Activated T-helper 2 cell treated with anti-CD3 and anti-CD28 coated beads, Interferon-gamma antibody, Interleukin-2, Interleukin-4, amounts not matched to agents 10 μg/mL and 5 μg/mL and 100 μg/mL, durations not matched to agents 14 hours and 24 hours and 36 hours (primary cell): ENCODE results near the gene PRXL2A. TPM values are rescaled to one million over a fixed set of nuclear protein-coding genes. Genes with fewer than 3 reads are reported as not detected.
A peak's percentile ranks its signal among the peaks of the same experiment; 100 is the strongest.

Source experiments
- DNase-seq: peaks from one replicate; pipeline ENCODE4 v3.0.0; 2021; ENCODE audit warnings: low spot score
- H3K27ac Mint-ChIP-seq: one replicate; pipeline ENCODE4 v1.8.0; 2021; ENCODE audit warnings: mixed read lengths
- H3K27me3 Mint-ChIP-seq: one replicate; pipeline ENCODE4 v1.8.0; 2021; ENCODE audit warnings: low read depth, mixed read lengths
- H3K36me3 Mint-ChIP-seq: one replicate; pipeline ENCODE4 v1.8.0; 2021; ENCODE audit warnings: low read depth, mixed read lengths
- H3K4me1 Mint-ChIP-seq: one replicate; pipeline ENCODE4 v1.8.0; 2021; ENCODE audit warnings: low read depth, mixed read lengths
- H3K4me3 Mint-ChIP-seq: one replicate; pipeline ENCODE4 v1.8.0; 2021; ENCODE audit warnings: low read depth, mild to moderate bottlenecking, moderate library complexity, mixed read lengths
- H3K9me3 Mint-ChIP-seq: one replicate; pipeline ENCODE4 v1.8.0; 2021; ENCODE audit warnings: mixed read lengths
- intact Hi-C: fragments of 100-400 bp; cut with micrococcal nuclease; formaldehyde crosslinking; loops from one replicate; pipeline ENCODE4 v1.15.1; 2023
- total RNA-seq: library from RNA; stranded (reverse); gene quantifications from 2 replicates; pipeline ENCODE4 v1.2.3, GENCODE V29; 2022

The PRXL2A gene
- total RNA-seq, 1 donor from 2014 or later, result 18.4 TPM

- Mint-ChIP-seq H3K4me1 (no peaks in the 10 kb centered on the region), H3K36me3 (no peaks in the 10 kb centered on the region), H3K27me3 (peaks cover 11% of the 10 kb centered on the region), H3K4me3 (no peak overlapping the region), H3K9me3 (no peaks in the 10 kb centered on the region), H3K27ac (no peak overlapping the region)
- intact Hi-C loops, result no loop called here
- DNase-seq, result no peak
Measured at GRCh38 chr10:80397014-80397413, 11.3 kb upstream of the PRXL2A start.

GRCh38 chr10:80400136-80400804, 8.1 kb upstream of the PRXL2A start:
- peaks cover 15% of the 10 kb centered on the region for H3K27me3 Mint-ChIP-seq
- intact Hi-C loops, result no loop called here
- no peak overlapping the region for H3K4me3 Mint-ChIP-seq
- H3K4me1 Mint-ChIP-seq, result no peaks in the 10 kb centered on the region
- H3K27ac Mint-ChIP-seq, result no peak overlapping the region
- DNase-seq, result no peak
- no peaks in the 10 kb centered on the region for H3K36me3 Mint-ChIP-seq
- H3K9me3 Mint-ChIP-seq, result no peaks in the 10 kb centered on the region

GRCh38 chr10:80405035-80405434, 3.3 kb upstream of the PRXL2A start:
- no peak for DNase-seq
- Mint-ChIP-seq H3K27me3 (peaks cover 28% of the 10 kb centered on the region), H3K36me3 (no peaks in the 10 kb centered on the region), H3K9me3 (no peaks in the 10 kb centered on the region), H3K27ac (no peak overlapping the region), H3K4me3 (no peak overlapping the region), H3K4me1 (peaks cover 12% of the 10 kb centered on the region)
- intact Hi-C loops, result no loop called here

- H3K36me3 Mint-ChIP-seq, result no peaks in the 10 kb centered on the region
- DNase-seq, result no peak
- intact Hi-C loops, result no loop called here
- H3K4me3 Mint-ChIP-seq, result no peak overlapping the region
- H3K4me1 Mint-ChIP-seq, result peaks cover 14% of the 10 kb centered on the region
- H3K27me3 Mint-ChIP-seq, result peaks cover 28% of the 10 kb centered on the region
- no peaks in the 10 kb centered on the region for H3K9me3 Mint-ChIP-seq
- H3K27ac Mint-ChIP-seq, result no peak overlapping the region
Measured at GRCh38 chr10:80405626-80406025, 2.7 kb upstream of the PRXL2A start.

GRCh38 chr10:80406204-80406603, 2.1 kb upstream of the PRXL2A start:
- DNase-seq, result no peak
- no peak overlapping the region for H3K4me3 Mint-ChIP-seq
- H3K27me3 Mint-ChIP-seq, result peaks cover 28% of the 10 kb centered on the region
- peaks cover 19% of the 10 kb centered on the region for H3K4me1 Mint-ChIP-seq
- H3K36me3 Mint-ChIP-seq, result no peaks in the 10 kb centered on the region
- intact Hi-C loops, result no loop called here
- no peaks in the 10 kb centered on the region for H3K9me3 Mint-ChIP-seq
- H3K27ac Mint-ChIP-seq, result no peak overlapping the region

GRCh38 chr10:80407812-80408241, 524 bp upstream of the PRXL2A start:
- Mint-ChIP-seq H3K27ac (peak overlapping the region; percentile 95), H3K36me3 (no peaks in the 10 kb centered on the region), H3K27me3 (peaks cover 25% of the 10 kb centered on the region), H3K4me1 (peaks cover 28% of the 10 kb centered on the region), H3K4me3 (peak overlapping the region; percentile 91), H3K9me3 (no peaks in the 10 kb centered on the region)
- intact Hi-C loops, result no loop called here
- DNase-seq, result no peak

- Mint-ChIP-seq H3K27me3 (peaks cover 25% of the 10 kb centered on the region), H3K27ac (peak overlapping the region; percentile 20), H3K4me3 (peak overlapping the region; percentile 91), H3K9me3 (no peaks in the 10 kb centered on the region), H3K4me1 (peaks cover 35% of the 10 kb centered on the region), H3K36me3 (no peaks in the 10 kb centered on the region)
- intact Hi-C loops, result no loop called here
- DNase-seq, result no peak
Measured at GRCh38 chr10:80409121-80409520, 770 bp downstream of the PRXL2A start.

GRCh38 chr10:80410122-80410521, 1.8 kb downstream of the PRXL2A start:
- DNase-seq, result no peak
- H3K27ac Mint-ChIP-seq, result no peak overlapping the region
- H3K4me1 Mint-ChIP-seq, result peaks cover 35% of the 10 kb centered on the region
- H3K27me3 Mint-ChIP-seq, result peaks cover 21% of the 10 kb centered on the region
- H3K9me3 Mint-ChIP-seq, result no peaks in the 10 kb centered on the region
- H3K4me3 Mint-ChIP-seq, result peak overlapping the region; percentile 43
- intact Hi-C loops, result loop anchor here (5.0 kb wide), 1 partner anchor 33 kb away; no protein-coding TSS in a partner anchor
- no peaks in the 10 kb centered on the region for H3K36me3 Mint-ChIP-seq

- intact Hi-C loops, result loop anchor here (5.0 kb wide), 1 partner anchor 33 kb away; no protein-coding TSS in a partner anchor
- peaks cover 35% of the 10 kb centered on the region for H3K4me1 Mint-ChIP-seq
- peaks cover 16% of the 10 kb centered on the region for H3K27me3 Mint-ChIP-seq
- no peaks in the 10 kb centered on the region for H3K36me3 Mint-ChIP-seq
- H3K9me3 Mint-ChIP-seq, result no peaks in the 10 kb centered on the region
- H3K4me3 Mint-ChIP-seq, result no peak overlapping the region
- no peak overlapping the region for H3K27ac Mint-ChIP-seq
- DNase-seq, result no peak
Measured at GRCh38 chr10:80410578-80411145, 2.3 kb downstream of the PRXL2A start.

- no peak overlapping the region for H3K27ac Mint-ChIP-seq
- H3K9me3 Mint-ChIP-seq, result no peaks in the 10 kb centered on the region
- no peak overlapping the region for H3K4me3 Mint-ChIP-seq
- H3K4me1 Mint-ChIP-seq, result peaks cover 37% of the 10 kb centered on the region
- no peak for DNase-seq
- intact Hi-C loops, result loop anchor here (5.0 kb wide), 1 partner anchor 34 kb away; no protein-coding TSS in a partner anchor
- H3K27me3 Mint-ChIP-seq, result peaks cover 11% of the 10 kb centered on the region
- H3K36me3 Mint-ChIP-seq, result no peaks in the 10 kb centered on the region
Measured at GRCh38 chr10:80411267-80411668, 2.9 kb downstream of the PRXL2A start.

GRCh38 chr10:80411681-80412220, 3.4 kb downstream of the PRXL2A start:
- DNase-seq, result no peak
- H3K4me3 Mint-ChIP-seq, result no peak overlapping the region
- H3K4me1 Mint-ChIP-seq, result peaks cover 36% of the 10 kb centered on the region
- peaks cover 7% of the 10 kb centered on the region for H3K27me3 Mint-ChIP-seq
- no peaks in the 10 kb centered on the region for H3K36me3 Mint-ChIP-seq
- intact Hi-C loops, result loop anchor here (5.0 kb wide), 1 partner anchor 34 kb away; no protein-coding TSS in a partner anchor
- no peak overlapping the region for H3K27ac Mint-ChIP-seq
- H3K9me3 Mint-ChIP-seq, result no peaks in the 10 kb centered on the region

GRCh38 chr10:80412486-80412885, 4.1 kb downstream of the PRXL2A start:
- no peak overlapping the region for H3K4me3 Mint-ChIP-seq

More at GRCh38 chr10:80412486-80412885, 4.1 kb downstream of the PRXL2A start:
- Mint-ChIP-seq H3K27ac (no peak overlapping the region), H3K36me3 (no peaks in the 10 kb centered on the region), H3K27me3 (peaks cover 4% of the 10 kb centered on the region), H3K4me1 (peaks cover 35% of the 10 kb centered on the region), H3K9me3 (no peaks in the 10 kb centered on the region)
- intact Hi-C loops, result loop anchor here (5.0 kb wide), 1 partner anchor 35 kb away; no protein-coding TSS in a partner anchor
- DNase-seq, result no peak
